Spleen (tissue), 11 donors: ENCODE results near the gene MAST4. TPM values are rescaled to one million over a fixed set of nuclear protein-coding genes. Genes with fewer than 3 reads are reported as not detected.

Experiments used
- DNase-seq: peaks from one replicate; pipeline ENCODE4 v3.0.0-alpha.2; 2020
- H3K27ac ChIP-seq, 8 donors: fragments of 200-600 bp; sonication (generic) in 7 of 8; 1 replicate in 4 of 8; 2 replicates in 4 of 8; pipeline versions ENCODE4 v1.5.0 to v1.8.0; 2016 to 2021; ENCODE audit warnings: inconsistent platforms in 4 of 8, mild to moderate bottlenecking in 4 of 8, moderate library complexity in 1 of 8
- H3K27me3 ChIP-seq, 7 donors: fragments of 200-600 bp; sonication (generic) in 6 of 7; replicated peaks in 1 of 7; 1 replicate in 4 of 7; 2 replicates in 3 of 7; pipeline versions ENCODE4 v1.5.0 to v1.8.0; 2016 to 2021; ENCODE audit warnings: inconsistent platforms in 3 of 7, mild to moderate bottlenecking in 1 of 7
- H3K36me3 ChIP-seq, 6 donors: fragments of 200-600 bp; sonication (generic) in 5 of 6; 1 replicate in 4 of 6; 2 replicates in 2 of 6; pipeline versions ENCODE4 v1.5.0 to v1.8.0; 2016 to 2021; ENCODE audit warnings: inconsistent platforms in 2 of 6
- H3K4me1 ChIP-seq, 6 donors: fragments of 200-600 bp; sonication (generic) in 5 of 6; 1 replicate in 3 of 6; 2 replicates in 3 of 6; pipeline versions ENCODE4 v1.5.0 to v1.8.0; 2016 to 2021; ENCODE audit warnings: inconsistent platforms in 3 of 6
- H3K4me3 ChIP-seq, 8 donors: fragments of 200-600 bp; sonication (generic) in 7 of 8; 1 replicate in 4 of 8; 2 replicates in 4 of 8; pipeline versions ENCODE4 v1.5.0 to v1.8.0; 2016 to 2021; ENCODE audit warnings: inconsistent platforms in 4 of 8, mild to moderate bottlenecking in 4 of 8, moderate library complexity in 2 of 8
- H3K9me3 ChIP-seq, 8 donors: fragments of 200-600 bp; sonication (generic) in 7 of 8; 1 replicate in 4 of 8; 2 replicates in 4 of 8; pipeline versions ENCODE4 v1.5.0 to v1.8.0; 2016 to 2021; ENCODE audit warnings: inconsistent platforms in 4 of 8
- POLR2A ChIP-seq, 3 donors: fragments of 450-650 bp; IDR thresholded peaks; one replicate each; pipeline ENCODE4 v1.5.1; 2017; ENCODE audit warnings: antibody characterized with exemption in 3 of 3, mild to moderate bottlenecking in 1 of 3
- POLR2AphosphoS5 ChIP-seq, 3 donors: sonication (generic); formaldehyde crosslinking; IDR thresholded peaks; one replicate each; pipeline ENCODE4 v1.5.1; 2017; ENCODE audit warnings: antibody characterized with exemption in 3 of 3
- WGBS, 5 donors: extraction: QIAGEN DNeasy Blood & Tissue Kit in 3 of 5; methylation state at CpG; one replicate each; pipeline versions ENCODE4 v1.1.5 to v1.1.7; 2013 to 2018; 5-methylcytosine and 5-hydroxymethylcytosine counted together
- intact Hi-C: fragments of 100-400 bp; cut with DNase I; formaldehyde crosslinking; loops from one replicate; pipeline ENCODE4 v1.15.0; 2023; ENCODE audit warnings: low total_unique reads
- polyA plus RNA-seq, 3 donors: library from polyadenylated mRNA; stranded (reverse); fragments of 200-250 nt; gene quantifications; one replicate each; pipeline ENCODE4 v1.2.1, GENCODE V29; 2013
- total RNA-seq, 7 donors: library from RNA; depleted of rRNA in 3 of 7; stranded (reverse); fragments of >200 nt in 3 of 7; fragmentation: NEBNext Ultra II Directional in 4 of 7; extraction: Animal tissue kit (Norgen Biotek cat#: 25700) in 4 of 7; gene quantifications; one replicate each; pipeline versions ENCODE4 v1.1.0 to v1.2.1, GENCODE V29; 2016 to 2021
- TF ChIP-seq, protein P1 (sequence below), 11 experiments: fragments of 200-600 bp in 7 of 11; fragments of 450-650 bp in 4 of 11; sonication (generic) in 4 of 11; IDR thresholded peaks in 8 of 11; conservative IDR thresholded peaks in 3 of 11; 1 replicate in 7 of 11; 2 replicates in 4 of 11; pipeline versions ENCODE4 v1.4.0 to v1.8.0; 2016 to 2021; ENCODE audit warnings: antibody characterized with exemption in 11 of 11, inconsistent platforms in 4 of 11, mild to moderate bottlenecking in 1 of 11
- donor health status: healthy with polysubstance abuse.
- donor health status: DM: no; HTN: no; CAD: no; lungs with moderate emphysema.
- donor health status: DM: no; HTN: no; CAD: no.
- donor health status: Bipolar disorder and iron deficiency.
- donor health status: healthy.
- donor health status: DM: no; HTN: no; CAD: no.
- donor health status: DM: yes; HTN: yes; CAD: no.

Gene MAST4
- total and polyA plus RNA-seq, 10 donors: 2.5 to 43.7 (median 25.4) TPM

DNA sequence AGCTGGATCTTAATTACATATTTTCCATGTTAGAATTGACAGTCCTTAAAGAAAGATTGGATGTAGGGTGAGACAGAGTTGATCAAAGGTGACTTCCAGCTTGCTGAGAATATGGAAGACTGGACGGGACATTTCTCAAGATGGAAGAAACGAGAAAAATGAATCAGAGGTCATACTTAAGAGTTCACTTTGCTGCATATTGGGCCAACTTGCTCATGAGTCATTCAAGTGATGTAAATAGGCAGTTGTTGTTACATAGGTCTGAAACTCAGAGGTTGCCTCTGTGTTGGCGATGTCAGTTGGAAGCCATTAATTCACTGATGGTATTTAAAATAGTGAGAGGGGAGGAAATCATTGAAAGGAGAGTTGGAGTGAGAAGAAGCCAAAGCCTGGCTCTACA lies 467.6 kb downstream of the MAST4 start:
- no peak for DNase-seq
- no peaks in the 10 kb centered on the region for H3K36me3 ChIP-seq
- TF ChIP-seq POLR2A (IDR thresholded peaks at IDR 0.05): no peak
- TF ChIP-seq POLR2AphosphoS5 (IDR thresholded peaks at IDR 0.05): no peak
- TF ChIP-seq, protein P1, sequence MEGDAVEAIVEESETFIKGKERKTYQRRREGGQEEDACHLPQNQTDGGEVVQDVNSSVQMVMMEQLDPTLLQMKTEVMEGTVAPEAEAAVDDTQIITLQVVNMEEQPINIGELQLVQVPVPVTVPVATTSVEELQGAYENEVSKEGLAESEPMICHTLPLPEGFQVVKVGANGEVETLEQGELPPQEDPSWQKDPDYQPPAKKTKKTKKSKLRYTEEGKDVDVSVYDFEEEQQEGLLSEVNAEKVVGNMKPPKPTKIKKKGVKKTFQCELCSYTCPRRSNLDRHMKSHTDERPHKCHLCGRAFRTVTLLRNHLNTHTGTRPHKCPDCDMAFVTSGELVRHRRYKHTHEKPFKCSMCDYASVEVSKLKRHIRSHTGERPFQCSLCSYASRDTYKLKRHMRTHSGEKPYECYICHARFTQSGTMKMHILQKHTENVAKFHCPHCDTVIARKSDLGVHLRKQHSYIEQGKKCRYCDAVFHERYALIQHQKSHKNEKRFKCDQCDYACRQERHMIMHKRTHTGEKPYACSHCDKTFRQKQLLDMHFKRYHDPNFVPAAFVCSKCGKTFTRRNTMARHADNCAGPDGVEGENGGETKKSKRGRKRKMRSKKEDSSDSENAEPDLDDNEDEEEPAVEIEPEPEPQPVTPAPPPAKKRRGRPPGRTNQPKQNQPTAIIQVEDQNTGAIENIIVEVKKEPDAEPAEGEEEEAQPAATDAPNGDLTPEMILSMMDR (IDR thresholded peaks at IDR 0.05 in 8 of 11, conservative IDR thresholded peaks at IDR 0.05 in 3 of 11): no peak
- no peaks in the 10 kb centered on the region for H3K27me3 ChIP-seq
- intact Hi-C loops: no loop called here
- 90 to 95% (median 91%) methylated on average over 3 of the region's 3 CpGs for WGBS, 5 donors
- no peak overlapping the region for H3K27ac ChIP-seq
- H3K4me1 ChIP-seq: peaks cover 0 to 11% (median 0%) of the 10 kb centered on the region in 6 donors
- no peaks in the 10 kb centered on the region for H3K9me3 ChIP-seq
- H3K4me3 ChIP-seq: no peak overlapping the region

DNA sequence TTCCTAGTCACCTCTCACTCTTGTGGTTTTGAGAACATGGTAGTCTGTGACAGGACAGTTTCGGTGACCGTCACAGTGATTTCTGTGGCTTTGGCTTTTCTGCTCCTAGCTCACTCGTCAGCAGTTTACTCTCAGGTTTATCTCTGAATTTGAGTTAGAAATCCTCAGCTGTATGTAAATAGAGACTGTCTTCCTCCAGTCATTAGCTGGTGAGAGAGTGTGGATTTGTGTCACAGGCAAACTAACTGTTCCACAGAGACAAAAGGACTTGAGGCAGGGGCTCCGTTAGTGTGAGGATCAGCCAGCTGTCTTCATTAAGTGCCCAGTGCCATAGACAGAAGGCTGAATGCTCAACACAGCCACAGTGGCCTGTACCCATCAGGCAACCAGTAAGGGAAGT lies 469.0 kb downstream of the MAST4 start:
- intact Hi-C loops: no loop called here
- Histone ChIP-seq H3K4me1 (peaks cover 0 to 3% (median 0%) of the 10 kb centered on the region in 6 donors), H3K9me3 (no peaks in the 10 kb centered on the region), H3K36me3 (no peaks in the 10 kb centered on the region), H3K4me3 (no peak overlapping the region), H3K27ac (no peak overlapping the region), H3K27me3 (no peaks in the 10 kb centered on the region)
- 67 to 81% (median 72%) methylated on average over 4 of the region's 4 CpGs for WGBS, 5 donors
- no peak for DNase-seq
- TF ChIP-seq POLR2AphosphoS5 (IDR thresholded peaks at IDR 0.05): no peak
- TF ChIP-seq POLR2A (IDR thresholded peaks at IDR 0.05): no peak
- TF ChIP-seq, protein P1 (IDR thresholded peaks at IDR 0.05 in 8 of 11, conservative IDR thresholded peaks at IDR 0.05 in 3 of 11): no peak

DNA sequence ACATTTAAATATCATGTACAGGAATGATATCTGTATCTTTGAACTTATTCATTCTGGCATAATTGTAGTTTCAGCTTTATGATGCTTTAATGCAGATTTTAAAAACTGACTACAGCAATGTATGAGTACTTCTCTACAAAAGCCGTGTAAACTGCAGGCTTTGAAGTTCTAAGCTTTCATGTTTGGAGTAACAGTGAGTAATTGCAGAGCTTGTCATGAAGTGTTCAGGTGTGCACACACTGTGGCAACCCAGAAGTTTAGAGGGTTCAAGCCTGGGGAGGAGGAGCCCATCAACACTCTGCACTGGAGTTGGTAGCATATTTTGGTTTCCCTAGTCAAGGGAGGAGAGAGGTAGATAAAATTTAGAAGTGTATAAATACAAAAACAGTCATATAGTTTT lies 469.5 kb downstream of the MAST4 start:
- Histone ChIP-seq H3K9me3 (no peaks in the 10 kb centered on the region), H3K4me1 (peaks cover 0 to 3% (median 0%) of the 10 kb centered on the region in 6 donors), H3K4me3 (no peak overlapping the region), H3K27me3 (no peaks in the 10 kb centered on the region), H3K27ac (no peak overlapping the region), H3K36me3 (no peaks in the 10 kb centered on the region)
- WGBS, 5 donors: 71 to 83% (median 76%) methylated on average over 1 of the region's 1 CpG
- intact Hi-C loops: no loop called here
- no peak for DNase-seq
- TF ChIP-seq POLR2A (IDR thresholded peaks at IDR 0.05) (no peak), POLR2AphosphoS5 (IDR thresholded peaks at IDR 0.05) (no peak)
- TF ChIP-seq, protein P1 (IDR thresholded peaks at IDR 0.05 in 8 of 11, conservative IDR thresholded peaks at IDR 0.05 in 3 of 11): no peak

DNA sequence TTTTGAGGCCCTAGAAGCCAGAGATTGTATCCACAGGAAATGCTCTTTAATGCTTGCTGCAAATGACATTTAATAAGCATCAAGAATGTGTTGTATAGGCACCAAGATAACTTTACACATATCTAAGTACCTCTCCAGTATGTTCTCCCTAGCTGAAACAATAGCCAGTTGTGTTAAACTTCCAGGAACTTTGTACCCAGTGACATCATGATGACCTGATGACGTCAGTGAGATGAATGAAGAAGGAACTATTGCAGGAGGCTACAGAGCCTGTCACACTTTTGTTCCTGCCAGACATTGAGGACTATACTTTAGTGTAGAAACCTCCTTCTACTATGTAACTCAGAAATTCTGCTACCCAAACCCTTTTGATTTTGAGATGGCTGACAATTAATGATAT lies 470.6 kb downstream of the MAST4 start:
- no peak overlapping the region for H3K27ac ChIP-seq
- TF ChIP-seq POLR2AphosphoS5 (IDR thresholded peaks at IDR 0.05) (no peak), POLR2A (IDR thresholded peaks at IDR 0.05) (no peak)
- TF ChIP-seq, protein P1 (IDR thresholded peaks at IDR 0.05 in 8 of 11, conservative IDR thresholded peaks at IDR 0.05 in 3 of 11): no peak
- DNase-seq: no peak
- peaks cover 0 to 3% (median 0%) of the 10 kb centered on the region in 6 donors for H3K4me1 ChIP-seq
- intact Hi-C loops: no loop called here
- H3K27me3 ChIP-seq: no peaks in the 10 kb centered on the region
- no peaks in the 10 kb centered on the region for H3K9me3 ChIP-seq
- WGBS, 5 donors: 39 to 71% (median 57%) methylated on average over 1 of the region's 1 CpG
- no peaks in the 10 kb centered on the region for H3K36me3 ChIP-seq
- no peak overlapping the region for H3K4me3 ChIP-seq
